ENCODE results near the gene LRRC72.

DNA sequence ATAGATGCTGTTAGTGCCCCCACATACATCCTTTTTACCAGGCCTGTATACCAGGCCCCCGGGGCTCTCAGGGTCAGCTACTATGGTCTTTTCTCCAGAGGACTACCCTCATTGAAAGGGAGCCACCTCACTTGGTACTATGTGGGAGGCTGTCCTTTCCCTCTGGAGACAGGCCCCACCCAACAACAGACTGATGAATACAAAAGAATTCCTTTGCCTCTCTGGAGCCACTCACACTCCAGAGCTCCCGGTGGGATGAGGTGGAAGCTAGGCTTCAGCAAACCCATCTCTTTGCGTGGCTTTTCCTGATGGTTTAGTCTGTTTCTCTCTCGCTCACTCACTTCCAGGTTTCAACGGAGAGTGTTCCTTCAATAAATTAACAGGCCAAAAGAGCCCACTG lies 88.6 kb downstream of the LRRC72 start:
- no peak for TF ChIP-seq ZC3H10 (CRISPR knock-in tag; IDR thresholded peaks at IDR 0.05)
- TF ChIP-seq, protein P1, sequence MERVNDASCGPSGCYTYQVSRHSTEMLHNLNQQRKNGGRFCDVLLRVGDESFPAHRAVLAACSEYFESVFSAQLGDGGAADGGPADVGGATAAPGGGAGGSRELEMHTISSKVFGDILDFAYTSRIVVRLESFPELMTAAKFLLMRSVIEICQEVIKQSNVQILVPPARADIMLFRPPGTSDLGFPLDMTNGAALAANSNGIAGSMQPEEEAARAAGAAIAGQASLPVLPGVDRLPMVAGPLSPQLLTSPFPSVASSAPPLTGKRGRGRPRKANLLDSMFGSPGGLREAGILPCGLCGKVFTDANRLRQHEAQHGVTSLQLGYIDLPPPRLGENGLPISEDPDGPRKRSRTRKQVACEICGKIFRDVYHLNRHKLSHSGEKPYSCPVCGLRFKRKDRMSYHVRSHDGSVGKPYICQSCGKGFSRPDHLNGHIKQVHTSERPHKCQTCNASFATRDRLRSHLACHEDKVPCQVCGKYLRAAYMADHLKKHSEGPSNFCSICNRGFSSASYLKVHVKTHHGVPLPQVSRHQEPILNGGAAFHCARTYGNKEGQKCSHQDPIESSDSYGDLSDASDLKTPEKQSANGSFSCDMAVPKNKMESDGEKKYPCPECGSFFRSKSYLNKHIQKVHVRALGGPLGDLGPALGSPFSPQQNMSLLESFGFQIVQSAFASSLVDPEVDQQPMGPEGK (CRISPR knock-in tag; IDR thresholded peaks at IDR 0.05; ENCODE audit: borderline replicate concordance), result no peak
- TF ChIP-seq ZFP3 (CRISPR knock-in tag; IDR thresholded peaks at IDR 0.05), result no peak
